Astrocyte (in vitro differentiated cells and primary cell): ENCODE measurements around the gene ELMO1. TPM values are rescaled to one million over a fixed set of nuclear protein-coding genes. Genes with fewer than 3 reads are reported as not detected.

Experiments
- DNase-seq: peaks from one replicate; pipeline ENCODE4 v3.0.0-alpha.2; 2010; ENCODE audit warnings: low read depth
- FAIRE-seq: peaks from 2 replicates; lab custom pipeline; 2011; peaks lifted over from hg19 to GRCh38; lab: Jason Lieb, UNC
- H2AFZ ChIP-seq: 2 replicates; pipeline ENCODE4 v1.6.0; 2012; ENCODE audit warnings: low read depth, low read length, inconsistent platforms
- H3K27ac ChIP-seq: 2 replicates; pipeline ENCODE4 v1.5.1; 2011; ENCODE audit warnings: low read depth, low read length, inconsistent platforms
- H3K27me3 ChIP-seq: 2 replicates; pipeline ENCODE4 v1.6.0; 2011; ENCODE audit warnings: low read length, inconsistent platforms; ENCODE audit not compliant: insufficient read depth
- H3K36me3 ChIP-seq: 2 replicates; pipeline ENCODE4 v1.5.1; 2011; ENCODE audit warnings: low read length, inconsistent platforms; ENCODE audit not compliant: insufficient read depth
- H3K4me1 ChIP-seq: 2 replicates; pipeline ENCODE4 v1.5.1; 2011; ENCODE audit warnings: low read length, inconsistent platforms; ENCODE audit not compliant: insufficient read depth
- H3K4me2 ChIP-seq: 2 replicates; pipeline ENCODE4 v1.6.0; 2012; ENCODE audit warnings: low read length, inconsistent platforms
- H3K4me3 ChIP-seq: 2 replicates; pipeline ENCODE4 v1.5.1; 2011; ENCODE audit warnings: low read depth, mild to moderate bottlenecking, low read length, inconsistent platforms; ENCODE audit not compliant: insufficient read depth
- H3K79me2 ChIP-seq: 2 replicates; pipeline ENCODE4 v1.6.0; 2012; ENCODE audit warnings: mild to moderate bottlenecking, low read length, inconsistent platforms; ENCODE audit not compliant: insufficient read depth
- H3K9ac ChIP-seq: 2 replicates; pipeline ENCODE4 v1.6.0; 2012; ENCODE audit warnings: mild to moderate bottlenecking, low read length, inconsistent platforms
- H3K9me3 ChIP-seq: 2 replicates; pipeline ENCODE4 v1.5.1; 2012; ENCODE audit warnings: low read depth, mild to moderate bottlenecking, low read length, inconsistent platforms; ENCODE audit not compliant: insufficient read depth
- H4K20me1 ChIP-seq: 2 replicates; pipeline ENCODE4 v1.6.0; 2012; ENCODE audit warnings: low read length, inconsistent platforms; ENCODE audit not compliant: insufficient read depth
- H3K27ac Mint-ChIP-seq: one replicate; pipeline ENCODE4 v1.8.0; 2021; ENCODE audit warnings: mild to moderate bottlenecking, mixed read lengths; ENCODE audit not compliant: unreplicated experiment
- H3K27me3 Mint-ChIP-seq: one replicate; pipeline ENCODE4 v1.8.0; 2021; ENCODE audit warnings: low read depth, mixed read lengths; ENCODE audit not compliant: unreplicated experiment
- H3K36me3 Mint-ChIP-seq: one replicate; pipeline ENCODE4 v1.8.0; 2021; ENCODE audit warnings: low read depth, mixed read lengths; ENCODE audit not compliant: unreplicated experiment
- H3K4me1 Mint-ChIP-seq: one replicate; pipeline ENCODE4 v1.8.0; 2021; ENCODE audit warnings: low read depth, mixed read lengths; ENCODE audit not compliant: unreplicated experiment
- H3K4me3 Mint-ChIP-seq: one replicate; pipeline ENCODE4 v1.8.0; 2021; ENCODE audit warnings: mild to moderate bottlenecking, moderate library complexity, mixed read lengths; ENCODE audit not compliant: unreplicated experiment
- H3K9me3 Mint-ChIP-seq: one replicate; pipeline ENCODE4 v1.8.0; 2021; ENCODE audit warnings: mild to moderate bottlenecking, mixed read lengths; ENCODE audit not compliant: unreplicated experiment
- EZH2 ChIP-seq: IDR thresholded peaks from 2 replicates; pipeline ENCODE4 v1.6.1; 2012; ENCODE audit warnings: mild to moderate bottlenecking, low read length, inconsistent platforms; ENCODE audit not compliant: insufficient read depth
- total RNA-seq: library from RNA; stranded (reverse); gene quantifications from 2 replicates; pipeline ENCODE4 v1.2.1, GENCODE V29; 2021
- TF ChIP-seq, protein P1 (sequence below): IDR thresholded peaks from 2 replicates; pipeline ENCODE4 v1.5.1; 2011; ENCODE audit warnings: low read depth, mild to moderate bottlenecking, inconsistent platforms, low read length, moderate library complexity; ENCODE audit not compliant: insufficient read depth

The ELMO1 gene
- total RNA-seq, 1 donor from 2014 or later, result 20.4 TPM

DNA sequence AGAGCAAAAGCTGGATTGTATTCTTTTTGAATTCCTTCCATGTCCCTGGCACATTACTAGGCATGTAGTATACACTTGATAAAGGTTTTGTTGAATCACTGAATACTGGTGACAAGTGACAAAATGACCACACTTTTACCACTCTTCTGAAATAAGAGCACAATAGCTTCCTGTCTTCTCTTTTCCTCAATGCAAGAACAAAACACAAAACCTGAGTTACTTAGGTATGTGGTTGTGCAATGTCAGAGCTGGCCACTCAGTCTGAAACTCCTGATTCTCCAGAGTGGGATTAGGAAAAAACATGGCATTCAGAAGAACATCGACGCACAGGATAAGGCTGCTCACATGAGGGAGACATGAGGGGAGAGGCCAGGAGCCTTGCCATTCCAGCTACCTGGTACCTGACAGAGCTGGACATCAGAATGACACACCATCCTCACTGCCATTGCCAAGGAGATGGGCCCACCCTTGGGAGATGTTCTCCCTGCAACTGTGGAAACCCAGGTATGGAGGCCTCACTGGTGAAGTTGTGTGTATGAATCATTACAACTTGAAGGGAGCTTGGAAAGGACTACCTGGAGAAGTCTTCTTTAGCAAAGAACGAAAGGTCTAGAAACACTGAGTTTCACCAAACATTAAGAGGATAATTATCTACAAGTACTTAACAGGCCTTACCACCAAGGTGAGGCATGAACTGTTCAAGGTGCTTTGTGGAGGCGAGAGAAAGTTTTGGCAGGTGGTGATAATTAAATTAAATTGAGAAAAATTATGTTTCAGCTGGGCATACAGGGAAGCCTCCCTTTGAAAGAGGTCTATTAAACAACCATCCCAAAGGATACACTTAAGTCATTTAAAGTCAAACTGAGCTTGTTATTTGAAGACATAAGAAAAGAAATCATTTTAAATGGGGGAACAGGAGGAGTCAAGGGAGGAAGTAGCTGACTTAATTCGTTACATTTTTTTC, 477.8 kb downstream of the ELMO1 start:
- H3K4me2 ChIP-seq, result no peak overlapping the region
- H3K79me2 ChIP-seq, result no peaks in the 10 kb centered on the region
- no peaks in the 10 kb centered on the region for H3K27me3 ChIP-seq
- H3K27me3 Mint-ChIP-seq, result no peaks in the 10 kb centered on the region
- H3K4me1 Mint-ChIP-seq, result no peaks in the 10 kb centered on the region
- FAIRE-seq (no peak), DNase-seq (no peak)
- H3K9me3 Mint-ChIP-seq, result no peaks in the 10 kb centered on the region
- no peak overlapping the region for H2AFZ ChIP-seq
- H3K9ac ChIP-seq, result no peak overlapping the region
- H3K27ac Mint-ChIP-seq, result no peak overlapping the region
- H3K27ac ChIP-seq, result no peak overlapping the region
- no peaks in the 10 kb centered on the region for H4K20me1 ChIP-seq
- no peak overlapping the region for H3K4me3 Mint-ChIP-seq
- H3K36me3 ChIP-seq, result no peaks in the 10 kb centered on the region
- no peak for TF ChIP-seq EZH2
- H3K36me3 Mint-ChIP-seq, result peaks cover 8% of the 10 kb centered on the region
- H3K9me3 ChIP-seq, result no peaks in the 10 kb centered on the region
- H3K4me3 ChIP-seq, result no peak overlapping the region
- H3K4me1 ChIP-seq, result no peaks in the 10 kb centered on the region

DNA sequence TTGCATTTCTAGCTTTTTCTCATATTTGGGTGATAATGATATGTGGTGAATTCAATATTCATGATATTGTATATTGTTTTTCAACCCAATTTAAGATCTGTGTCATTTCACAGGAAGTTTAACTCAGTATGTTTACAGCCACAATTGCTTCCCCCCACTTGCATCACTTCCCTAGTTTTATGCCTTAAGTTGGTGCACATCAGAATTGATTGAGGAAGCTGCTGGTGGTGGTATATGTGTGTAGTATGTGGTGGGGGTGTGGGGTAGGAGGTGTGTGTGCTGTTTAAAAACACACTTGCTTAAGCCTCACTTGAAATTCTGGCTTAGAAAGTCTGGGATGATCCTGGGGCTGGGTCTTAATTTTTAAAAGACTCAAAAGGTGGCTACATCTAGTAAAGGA, 479.3 kb downstream of the ELMO1 start:
- no peak for TF ChIP-seq EZH2
- FAIRE-seq, result no peak
- no peak for DNase-seq
- no peaks in the 10 kb centered on the region for H3K27me3 Mint-ChIP-seq
- Histone ChIP-seq H3K4me3 (no peak overlapping the region), H2AFZ (no peak overlapping the region), H3K4me1 (no peaks in the 10 kb centered on the region), H3K36me3 (no peaks in the 10 kb centered on the region), H3K9me3 (no peaks in the 10 kb centered on the region), H4K20me1 (no peaks in the 10 kb centered on the region), H3K9ac (no peak overlapping the region), H3K27me3 (no peaks in the 10 kb centered on the region), H3K27ac (no peak overlapping the region), H3K4me2 (no peak overlapping the region), H3K79me2 (no peaks in the 10 kb centered on the region)
- H3K36me3 Mint-ChIP-seq, result peaks cover 4% of the 10 kb centered on the region
- no peak overlapping the region for H3K27ac Mint-ChIP-seq
- no peak overlapping the region for H3K4me3 Mint-ChIP-seq
- H3K4me1 Mint-ChIP-seq, result peaks cover 4% of the 10 kb centered on the region
- no peaks in the 10 kb centered on the region for H3K9me3 Mint-ChIP-seq

DNA sequence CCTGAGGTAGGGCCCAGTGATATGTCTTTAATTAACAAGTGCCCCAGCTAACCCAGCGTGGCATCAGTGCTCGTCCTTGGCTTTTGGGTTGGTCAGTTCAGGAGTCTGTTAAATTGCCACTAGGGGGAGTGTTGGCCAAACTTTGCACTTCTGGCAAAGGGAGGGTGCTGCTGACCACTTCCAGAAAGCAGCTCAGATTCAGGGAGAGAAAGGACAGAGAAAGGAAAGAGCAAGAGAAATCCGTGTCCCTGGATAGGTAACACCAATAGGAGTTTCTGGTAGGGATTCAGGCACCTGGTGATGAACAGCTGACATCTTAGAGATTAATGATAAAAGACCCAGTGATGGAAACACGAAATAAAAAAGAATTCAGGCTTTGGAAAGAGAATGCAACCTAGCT, 481.3 kb downstream of the ELMO1 start:
- Histone ChIP-seq H3K79me2 (no peaks in the 10 kb centered on the region), H3K27me3 (no peaks in the 10 kb centered on the region), H3K9ac (no peak overlapping the region), H3K4me3 (no peak overlapping the region), H3K36me3 (no peaks in the 10 kb centered on the region), H3K4me1 (no peaks in the 10 kb centered on the region), H3K9me3 (no peaks in the 10 kb centered on the region), H2AFZ (no peak overlapping the region), H3K4me2 (no peak overlapping the region), H4K20me1 (no peaks in the 10 kb centered on the region), H3K27ac (no peak overlapping the region)
- Mint-ChIP-seq H3K4me1 (peaks cover 6% of the 10 kb centered on the region), H3K27ac (no peak overlapping the region), H3K9me3 (no peaks in the 10 kb centered on the region), H3K4me3 (no peak overlapping the region), H3K27me3 (no peaks in the 10 kb centered on the region), H3K36me3 (peaks cover 2% of the 10 kb centered on the region)
- TF ChIP-seq, protein P1, sequence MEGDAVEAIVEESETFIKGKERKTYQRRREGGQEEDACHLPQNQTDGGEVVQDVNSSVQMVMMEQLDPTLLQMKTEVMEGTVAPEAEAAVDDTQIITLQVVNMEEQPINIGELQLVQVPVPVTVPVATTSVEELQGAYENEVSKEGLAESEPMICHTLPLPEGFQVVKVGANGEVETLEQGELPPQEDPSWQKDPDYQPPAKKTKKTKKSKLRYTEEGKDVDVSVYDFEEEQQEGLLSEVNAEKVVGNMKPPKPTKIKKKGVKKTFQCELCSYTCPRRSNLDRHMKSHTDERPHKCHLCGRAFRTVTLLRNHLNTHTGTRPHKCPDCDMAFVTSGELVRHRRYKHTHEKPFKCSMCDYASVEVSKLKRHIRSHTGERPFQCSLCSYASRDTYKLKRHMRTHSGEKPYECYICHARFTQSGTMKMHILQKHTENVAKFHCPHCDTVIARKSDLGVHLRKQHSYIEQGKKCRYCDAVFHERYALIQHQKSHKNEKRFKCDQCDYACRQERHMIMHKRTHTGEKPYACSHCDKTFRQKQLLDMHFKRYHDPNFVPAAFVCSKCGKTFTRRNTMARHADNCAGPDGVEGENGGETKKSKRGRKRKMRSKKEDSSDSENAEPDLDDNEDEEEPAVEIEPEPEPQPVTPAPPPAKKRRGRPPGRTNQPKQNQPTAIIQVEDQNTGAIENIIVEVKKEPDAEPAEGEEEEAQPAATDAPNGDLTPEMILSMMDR, result peak; percentile 77
- no peak for TF ChIP-seq EZH2
- FAIRE-seq, result peak; percentile 34
- peak; percentile 46 for DNase-seq
